Heart left ventricle (tissue), 16 donors: ENCODE results near the gene ACP4. TPM values are rescaled to one million over a fixed set of nuclear protein-coding genes. Genes with fewer than 3 reads are reported as not detected.

Experiments
- ATAC-seq, 4 donors: fragments of 200-7000 bp; cut with Tn5 transposase; one replicate each; pipeline ENCODE4 v1.9.1; 2020 to 2022; ENCODE audit warnings: moderate library complexity in 4 of 4, mild to moderate bottlenecking in 3 of 4, moderate number of reproducible peaks in 1 of 4
- DNase-seq, 5 donors: peaks; one replicate each; pipeline ENCODE4 v3.0.0-alpha.2; 2020
- H3K27ac ChIP-seq, 12 donors: fragments of 200-600 bp; sonication (generic) in 4 of 12; one replicate each; pipeline versions ENCODE4 v1.5.0 to v1.8.0; 2016 to 2022; ENCODE audit warnings: mild to moderate bottlenecking in 2 of 12
- H3K27me3 ChIP-seq, 9 donors: fragments of 200-600 bp; sonication (generic) in 2 of 9; one replicate each; pipeline versions ENCODE4 v1.5.1 to v1.8.0; 2016 to 2022; ENCODE audit warnings: mild to moderate bottlenecking in 3 of 9
- H3K36me3 ChIP-seq, 9 donors: fragments of 200-600 bp; sonication (generic) in 2 of 9; one replicate each; pipeline versions ENCODE4 v1.5.0 to v1.8.0; 2018 to 2022; ENCODE audit warnings: mild to moderate bottlenecking in 2 of 9
- H3K4me1 ChIP-seq, 12 donors: fragments of 200-600 bp; sonication (generic) in 4 of 12; one replicate each; pipeline versions ENCODE4 v1.5.0 to v1.8.0; 2016 to 2022; ENCODE audit warnings: mild to moderate bottlenecking in 3 of 12
- H3K4me3 ChIP-seq, 12 donors: fragments of 200-600 bp; sonication (generic) in 4 of 12; one replicate each; pipeline versions ENCODE4 v1.5.0 to v1.8.0; 2017 to 2022; ENCODE audit warnings: mild to moderate bottlenecking in 9 of 12, moderate library complexity in 4 of 12
- H3K9me3 ChIP-seq, 12 donors: fragments of 200-600 bp; sonication (generic) in 4 of 12; one replicate each; pipeline versions ENCODE4 v1.5.0 to v1.8.0; 2016 to 2022; ENCODE audit warnings: mild to moderate bottlenecking in 1 of 12
- POLR2A ChIP-seq, 2 donors: fragments of 450-650 bp; IDR thresholded peaks; one replicate each; pipeline ENCODE4 v1.6.1; 2017; ENCODE audit warnings: antibody characterized with exemption in 2 of 2, mild to moderate bottlenecking in 2 of 2, moderate library complexity in 2 of 2
- WGBS, 4 donors: extraction: QIAGEN DNeasy Blood & Tissue Kit in 2 of 4; methylation state at CpG; one replicate each; pipeline versions ENCODE4 v1.1.5 to v1.1.7; 2013 to 2018; 5-methylcytosine and 5-hydroxymethylcytosine counted together
- intact Hi-C, 10 donors: fragments of 100-400 bp; cut with DNase I; formaldehyde crosslinking; loops; one replicate each; pipeline versions ENCODE4 v1.11.1 to v1.14.2; 2022
- polyA plus RNA-seq, 2 donors: library from polyadenylated mRNA; stranded (reverse); fragments of 200-250 nt; gene quantifications; one replicate each; pipeline ENCODE4 v1.2.3, GENCODE V29; 2013
- total RNA-seq, 9 donors: library from RNA; depleted of rRNA in 2 of 9; stranded (reverse); fragments of >200 nt in 2 of 9; fragmentation: NEBNext Ultra II Directional in 3 of 9; extraction: Animal tissue kit (Norgen Biotek cat#: 25700) in 3 of 9; gene quantifications; one replicate each; pipeline versions ENCODE4 v1.1.0 to v1.2.4, GENCODE V29; 2016 to 2023
- TF ChIP-seq, protein P1 (sequence below), 12 donors: fragments of 200-600 bp; sonication (generic) in 4 of 12; IDR thresholded peaks; one replicate each; pipeline versions ENCODE4 v1.5.0 to v1.8.0; 2018 to 2022; ENCODE audit warnings: antibody characterized with exemption in 12 of 12, mild to moderate bottlenecking in 5 of 12
- donor health status: ischemic (EF 13 %, LVEDD 7.1; RV severe dilation, severe dysfunction).
- donor health status: healthy with polysubstance abuse.
- donor health status: DM: no; HTN: yes; CAD: no.
- donor health status: DM: no; HTN: no; CAD: no.
- donor health status: ischemic (EF 25% LVEDD 6.9; RV normal size, moderate dysfunction).
- donor health status: ischemic (EF 25% LVEDD 5.7; RV mildly dilated, moderate dysfunction).
- donor health status: healthy.
- donor health status: DM: yes; HTN: yes; CAD: no.
- donor health status: ischemic (EF 35%, LVEDD 5.7; RV mildly dilated, moderate dysfunction).
- donor health status: nonischemic (EF 11% LVEDD 7.7; RV severe dilation, severe dysfunction).
- donor health status: DM: yes; HTN: yes; CAD: no.
- donor health status: PGD.
- donor health status: ischemic (EF 29% LVEDD 5.4; RV normal size, mild dysfunction).
- donor health status: nonischemic (EF 23%, LVEDD 6.1; RV moderate dilation, normal function).

Gene ACP4
- total and polyA plus RNA-seq, 11 donors: not detected

DNA sequence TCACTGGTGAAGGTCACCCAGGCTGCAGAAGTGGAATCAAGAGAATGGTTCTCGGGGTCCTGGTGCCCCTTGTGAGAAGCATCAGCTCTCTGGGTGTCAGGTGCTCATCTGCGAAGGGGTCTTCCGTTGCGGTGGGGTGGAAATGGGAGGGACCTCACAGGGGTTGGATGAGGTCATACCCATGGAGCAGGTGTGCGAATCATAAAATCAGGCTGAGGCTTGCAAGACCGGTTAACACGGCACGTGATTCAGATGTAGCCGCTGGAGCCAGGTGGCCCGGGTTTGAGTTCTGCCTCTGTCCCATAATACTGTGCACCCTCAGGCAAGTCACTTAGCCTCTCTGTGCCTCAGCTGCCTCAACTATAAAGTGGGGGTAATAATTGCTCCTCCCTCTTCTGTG, 47.1 kb downstream of the ACP4 start:
- H3K36me3 ChIP-seq: no peaks in the 10 kb centered on the region
- 74 to 85% (median 79%) methylated on average over 10 of the region's 10 CpGs for WGBS, 4 donors

GRCh38 chr19:50838239-50838638, 48.0 kb downstream of the ACP4 start:
- H3K9me3 ChIP-seq: peaks cover 0 to 16% (median under 1%) of the 10 kb centered on the region in 12 donors
- H3K4me1 ChIP-seq: peaks cover 0 to 12% (median 9%) of the 10 kb centered on the region in 12 donors
- H3K27me3 ChIP-seq: peaks cover 0 to 27% (median 12%) of the 10 kb centered on the region in 9 donors
- no peak for DNase-seq
- no peak overlapping the region for H3K4me3 ChIP-seq
- H3K36me3 ChIP-seq: no peaks in the 10 kb centered on the region
- ATAC-seq: no peak
- intact Hi-C loops: no loop called here
- H3K27ac ChIP-seq: no peak overlapping the region
- WGBS, 4 donors: 14 to 19% (median 17%) methylated on average over 6 of the region's 6 CpGs
- TF ChIP-seq, protein P1, sequence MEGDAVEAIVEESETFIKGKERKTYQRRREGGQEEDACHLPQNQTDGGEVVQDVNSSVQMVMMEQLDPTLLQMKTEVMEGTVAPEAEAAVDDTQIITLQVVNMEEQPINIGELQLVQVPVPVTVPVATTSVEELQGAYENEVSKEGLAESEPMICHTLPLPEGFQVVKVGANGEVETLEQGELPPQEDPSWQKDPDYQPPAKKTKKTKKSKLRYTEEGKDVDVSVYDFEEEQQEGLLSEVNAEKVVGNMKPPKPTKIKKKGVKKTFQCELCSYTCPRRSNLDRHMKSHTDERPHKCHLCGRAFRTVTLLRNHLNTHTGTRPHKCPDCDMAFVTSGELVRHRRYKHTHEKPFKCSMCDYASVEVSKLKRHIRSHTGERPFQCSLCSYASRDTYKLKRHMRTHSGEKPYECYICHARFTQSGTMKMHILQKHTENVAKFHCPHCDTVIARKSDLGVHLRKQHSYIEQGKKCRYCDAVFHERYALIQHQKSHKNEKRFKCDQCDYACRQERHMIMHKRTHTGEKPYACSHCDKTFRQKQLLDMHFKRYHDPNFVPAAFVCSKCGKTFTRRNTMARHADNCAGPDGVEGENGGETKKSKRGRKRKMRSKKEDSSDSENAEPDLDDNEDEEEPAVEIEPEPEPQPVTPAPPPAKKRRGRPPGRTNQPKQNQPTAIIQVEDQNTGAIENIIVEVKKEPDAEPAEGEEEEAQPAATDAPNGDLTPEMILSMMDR (IDR thresholded peaks at IDR 0.05): no peak
- TF ChIP-seq POLR2A (IDR thresholded peaks at IDR 0.05): no peak

More for the DNA sequence above, 47.1 kb downstream of the ACP4 start:
- no peak overlapping the region for H3K27ac ChIP-seq
- no peak overlapping the region for H3K4me3 ChIP-seq
- TF ChIP-seq POLR2A (IDR thresholded peaks at IDR 0.05): no peak
- TF ChIP-seq, protein P1 (IDR thresholded peaks at IDR 0.05): no peak
- no peak for DNase-seq
- peaks cover 0 to 36% (median 12%) of the 10 kb centered on the region in 9 donors for H3K27me3 ChIP-seq
- peaks cover 0 to 6% (median 0%) of the 10 kb centered on the region in 12 donors for H3K9me3 ChIP-seq
- peaks cover 0 to 12% (median 9%) of the 10 kb centered on the region in 12 donors for H3K4me1 ChIP-seq
- intact Hi-C loops: no loop called here
- no peak for ATAC-seq

DNA sequence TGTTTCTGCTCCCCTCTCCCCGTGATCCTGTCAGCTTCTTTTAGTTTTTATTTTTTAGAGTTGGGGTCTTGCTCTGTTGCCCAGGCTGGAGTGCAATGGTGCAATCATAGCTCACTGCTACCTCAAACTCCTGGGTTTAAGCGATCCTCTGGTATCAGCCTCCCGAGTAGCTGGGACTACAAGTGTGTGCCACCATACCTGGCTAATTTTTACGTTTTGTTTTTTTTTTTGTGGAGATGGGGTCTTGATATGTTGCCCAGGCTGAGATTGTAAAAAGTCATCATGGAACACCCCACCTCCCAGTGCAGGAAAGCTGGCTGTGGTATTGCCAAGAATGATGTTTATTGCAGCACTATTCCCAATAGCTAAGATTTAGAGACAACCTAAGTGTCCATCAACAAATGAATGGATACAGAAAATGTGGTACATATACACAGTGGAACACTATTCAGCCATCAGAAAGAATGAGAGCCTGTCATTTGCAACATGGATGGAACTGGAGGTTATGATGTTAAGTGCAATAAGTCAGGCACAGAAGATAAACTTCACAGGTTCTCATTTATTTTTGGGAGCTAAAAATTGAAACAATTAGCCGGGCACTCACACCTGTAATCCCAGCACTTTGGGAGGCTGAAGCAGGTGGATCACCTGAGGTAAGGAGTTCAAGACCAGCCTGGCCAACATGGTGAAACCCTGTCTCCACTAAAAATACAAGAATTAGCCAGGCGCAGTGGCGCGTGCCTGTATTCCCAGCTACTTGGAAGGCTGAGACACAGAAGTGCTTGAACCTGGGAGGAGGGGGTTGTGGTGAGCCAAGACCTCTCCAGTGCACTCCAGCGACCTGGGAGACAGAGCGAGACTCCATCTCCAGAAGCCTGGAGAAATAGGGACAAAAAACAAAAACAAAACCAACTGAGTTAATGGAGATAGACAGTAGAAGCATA, 49.8 kb downstream of the ACP4 start:
- intact Hi-C loops: no loop called here
- TF ChIP-seq, protein P1 (IDR thresholded peaks at IDR 0.05): no peak
- no peak for TF ChIP-seq POLR2A (IDR thresholded peaks at IDR 0.05)
- Histone ChIP-seq H3K27ac (no peak overlapping the region), H3K4me1 (peaks cover 0 to 12% (median 9%) of the 10 kb centered on the region in 12 donors), H3K4me3 (no peak overlapping the region), H3K36me3 (no peaks in the 10 kb centered on the region), H3K27me3 (peaks cover 0 to 16% (median 6%) of the 10 kb centered on the region in 9 donors), H3K9me3 (peaks cover 0 to 28% (median 4%) of the 10 kb centered on the region in 12 donors)
- DNase-seq: no peak
- 69 to 79% (median 72%) methylated on average over 10 of the region's 10 CpGs for WGBS, 4 donors
- no peak for ATAC-seq

GRCh38 chr19:50842130-50842529, 51.9 kb downstream of the ACP4 start:
- WGBS, 4 donors: 87 to 92% (median 90%) methylated on average over 6 of the region's 6 CpGs
- Histone ChIP-seq H3K27me3 (peaks cover 0 to 6% (median 0%) of the 10 kb centered on the region in 9 donors), H3K36me3 (no peaks in the 10 kb centered on the region), H3K4me3 (no peak overlapping the region), H3K27ac (no peak overlapping the region), H3K9me3 (peaks cover 0 to 28% (median 4%) of the 10 kb centered on the region in 12 donors), H3K4me1 (no peaks in the 10 kb centered on the region)
- DNase-seq: no peak
- intact Hi-C loops: no loop called here
- no peak for ATAC-seq
- TF ChIP-seq POLR2A (IDR thresholded peaks at IDR 0.05): no peak
- TF ChIP-seq, protein P1 (IDR thresholded peaks at IDR 0.05): no peak
